Hepatic stellate cell (primary cell): ENCODE data around the gene RAP1GAP.
A peak's percentile ranks its signal among the peaks of the same experiment; 100 is the strongest.

Source experiments
- DNase-seq: peaks from one replicate; pipeline ENCODE4 v3.0.0; 2011; ENCODE audit warnings: low spot score

RAP1GAP gene

GRCh38 chr1:21669258-21670058 lies at the start of gene RAP1GAP:
TSS of gene RAP1GAP (minus strand) at chr1:21669357. CDS start at chr1:21620032, 49,325 bp downstream.
- DNase-seq = no peak

DNA sequence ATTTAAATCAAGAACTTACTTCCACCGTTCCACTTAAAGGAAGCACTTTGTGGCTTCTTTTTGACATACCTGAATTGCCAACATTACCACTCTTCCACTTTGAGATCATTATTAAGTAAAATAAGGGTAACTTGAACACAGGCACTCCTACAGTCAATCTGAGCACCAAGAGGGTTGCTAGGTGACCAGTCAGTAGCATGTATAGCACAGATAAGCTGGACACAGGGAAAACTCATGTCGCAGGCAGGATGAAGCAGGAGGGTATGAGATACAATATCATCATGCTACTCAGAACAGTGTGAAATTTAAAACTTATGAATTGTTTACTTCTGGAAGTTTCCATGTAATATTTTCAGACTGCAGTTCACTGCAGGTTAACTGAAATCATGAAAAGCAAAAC lies 47.0 kb upstream of the RAP1GAP start:
- DNase-seq = no peak

GRCh38 chr1:21707891-21708290 lies 38.7 kb upstream of the RAP1GAP start:
- DNase-seq = no peak

GRCh38 chr1:21707086-21707840 lies 38.1 kb upstream of the RAP1GAP start:
- no peak for DNase-seq

GRCh38 chr1:21706151-21706835 lies 37.1 kb upstream of the RAP1GAP start:
- peak; percentile 9 for DNase-seq

GRCh38 chr1:21705303-21705980 lies 36.3 kb upstream of the RAP1GAP start:
- DNase-seq = no peak

DNA sequence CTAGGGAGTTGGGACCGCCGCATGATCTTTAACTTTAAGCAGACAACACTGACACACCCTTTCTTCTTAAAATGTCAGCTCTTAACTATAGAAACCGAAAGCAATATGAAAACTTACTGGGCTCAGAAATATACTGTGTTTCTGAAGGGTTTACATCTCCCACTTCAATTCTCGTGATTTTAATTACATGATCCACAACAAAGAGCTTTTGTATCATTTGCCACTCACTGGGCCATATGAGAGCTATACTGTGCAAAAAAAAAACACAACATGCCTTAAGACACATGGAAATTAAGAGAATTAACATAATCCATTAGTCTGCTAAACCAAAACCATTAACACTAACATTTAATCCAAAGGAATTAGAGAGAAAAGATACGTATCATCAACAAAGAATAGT lies 35.0 kb upstream of the RAP1GAP start:
- DNase-seq = no peak

- DNase-seq = peak; percentile 8
Observed at GRCh38 chr1:21703318-21703963, 34.3 kb upstream of the RAP1GAP start.

- DNase-seq = no peak
Observed at GRCh38 chr1:21702780-21703179, 33.6 kb upstream of the RAP1GAP start.

DNA sequence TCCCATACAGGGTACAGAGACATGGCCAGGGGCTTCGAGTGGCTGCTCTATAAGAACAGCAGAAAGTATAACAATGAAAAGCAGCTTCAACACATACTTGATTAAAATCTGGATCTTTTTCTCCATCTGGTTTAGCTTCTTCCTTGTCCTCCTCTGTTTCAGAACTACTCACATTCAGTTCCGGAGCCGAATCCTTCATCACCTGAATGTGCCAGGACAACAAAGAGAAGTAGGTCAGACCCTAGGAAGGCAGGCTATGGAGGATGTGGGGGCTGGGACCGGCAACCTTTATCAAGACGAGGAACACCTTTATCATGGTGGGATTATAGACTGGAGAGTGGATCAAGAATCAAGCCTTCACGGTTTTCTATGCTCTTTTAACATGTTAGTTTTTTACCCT lies 32.2 kb upstream of the RAP1GAP start:
- DNase-seq = no peak

DNA sequence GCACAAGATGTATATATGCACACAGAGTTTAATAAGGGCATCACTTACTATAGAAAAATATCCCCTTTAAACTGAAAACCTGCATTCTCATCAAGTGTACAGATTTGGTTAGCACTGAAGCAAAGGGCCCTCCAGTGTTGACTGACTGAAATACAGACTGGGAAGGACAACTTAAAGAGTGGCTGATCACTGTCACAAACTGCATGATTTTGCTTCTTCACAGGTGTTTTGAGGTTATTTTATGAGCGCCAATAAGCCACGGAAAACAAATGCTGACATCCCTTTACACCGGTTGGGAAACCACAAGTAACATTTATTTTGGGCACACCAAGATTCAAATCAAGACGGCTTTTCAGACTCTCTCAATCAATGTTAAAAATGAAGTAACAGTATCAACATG lies 30.9 kb upstream of the RAP1GAP start:
- DNase-seq = no peak

DNA sequence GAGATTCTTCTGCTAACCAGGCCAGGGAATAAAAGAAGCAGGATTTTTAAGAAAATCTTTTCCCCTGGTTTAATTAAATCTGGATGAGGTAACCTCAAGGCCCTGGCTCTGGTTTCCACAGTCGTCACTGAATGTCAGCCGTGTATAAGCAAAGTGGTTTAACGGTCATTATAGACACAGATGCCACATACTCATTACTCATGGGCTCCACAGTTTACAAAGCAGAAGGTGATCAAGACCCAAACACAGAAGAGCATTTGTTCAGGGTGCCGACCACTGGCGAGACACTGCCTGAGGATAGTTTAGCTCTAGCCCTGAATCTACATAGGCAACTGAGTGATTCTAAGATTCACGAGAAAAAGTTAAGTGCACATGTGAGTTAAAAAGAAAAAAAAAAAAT lies 27.8 kb upstream of the RAP1GAP start:
- no peak for DNase-seq

DNA sequence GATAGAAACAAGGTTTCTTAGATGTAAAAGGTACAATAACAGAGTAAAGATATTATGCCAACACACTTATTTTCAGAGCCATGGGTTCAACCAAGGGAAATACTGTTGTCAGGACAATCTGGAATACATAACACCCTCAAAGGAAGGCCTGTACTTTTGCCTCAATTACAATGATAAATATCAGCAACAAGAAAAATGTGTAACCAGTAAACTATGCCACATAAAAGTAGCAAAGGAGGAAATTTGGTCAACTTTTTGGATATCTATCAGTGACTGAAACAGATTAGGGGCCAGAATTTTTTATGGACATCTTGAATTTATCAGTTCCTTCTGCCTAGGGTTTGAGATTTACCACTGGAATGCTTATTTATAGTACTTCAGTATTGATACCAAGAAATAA lies 24.6 kb upstream of the RAP1GAP start:
- no peak for DNase-seq

DNA sequence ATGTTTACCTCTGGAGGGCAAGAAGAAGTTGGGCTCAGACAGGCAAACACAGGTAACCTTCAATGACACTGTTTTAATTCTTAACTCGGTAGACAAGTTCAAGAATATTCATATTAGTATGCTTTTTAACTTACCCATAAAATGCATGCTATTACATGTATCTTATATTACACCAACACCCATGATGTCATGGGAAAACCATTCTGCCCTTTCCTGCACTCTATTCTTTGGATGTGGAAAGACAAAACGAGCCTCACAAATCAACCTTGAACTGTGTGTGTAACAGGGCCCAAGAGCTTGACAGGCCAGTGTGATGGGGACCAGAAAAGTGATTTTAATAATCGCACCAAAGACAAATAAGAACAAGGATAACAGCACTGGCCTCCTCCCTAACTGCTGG lies 22.6 kb upstream of the RAP1GAP start:
- no peak for DNase-seq

DNA sequence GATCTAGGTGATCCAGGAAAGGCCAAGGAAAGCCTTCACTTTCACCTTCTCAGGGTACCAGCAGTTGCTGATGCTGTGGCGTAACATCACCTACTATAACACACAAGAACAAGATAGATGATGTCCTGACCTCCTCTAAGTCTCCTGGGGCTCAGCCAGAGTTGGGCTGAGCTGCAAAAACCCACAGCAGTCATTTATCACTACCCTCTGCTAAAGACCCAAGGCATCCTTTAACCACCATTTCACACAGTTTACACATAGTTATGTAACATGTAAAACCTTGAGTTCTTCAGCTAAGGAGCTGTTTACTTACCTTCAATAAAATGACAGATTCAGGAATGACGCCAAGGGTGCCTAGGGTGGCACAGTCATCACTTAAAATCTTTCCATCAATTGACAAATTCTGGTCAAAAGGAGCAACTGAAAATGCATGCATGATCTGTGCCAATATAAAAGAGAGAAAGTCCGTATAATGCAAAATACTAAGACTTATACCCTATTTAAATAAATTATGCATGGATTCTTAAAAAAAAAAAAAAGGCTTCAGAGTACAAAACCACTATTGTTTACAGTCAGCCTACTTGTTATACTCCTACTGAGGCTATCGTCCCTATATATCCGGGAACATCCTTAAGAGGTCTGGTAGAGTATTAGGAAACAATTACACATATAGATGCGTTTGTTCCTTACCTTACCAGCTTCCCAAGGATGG lies 20.7 kb upstream of the RAP1GAP start:
- no peak for DNase-seq

DNA sequence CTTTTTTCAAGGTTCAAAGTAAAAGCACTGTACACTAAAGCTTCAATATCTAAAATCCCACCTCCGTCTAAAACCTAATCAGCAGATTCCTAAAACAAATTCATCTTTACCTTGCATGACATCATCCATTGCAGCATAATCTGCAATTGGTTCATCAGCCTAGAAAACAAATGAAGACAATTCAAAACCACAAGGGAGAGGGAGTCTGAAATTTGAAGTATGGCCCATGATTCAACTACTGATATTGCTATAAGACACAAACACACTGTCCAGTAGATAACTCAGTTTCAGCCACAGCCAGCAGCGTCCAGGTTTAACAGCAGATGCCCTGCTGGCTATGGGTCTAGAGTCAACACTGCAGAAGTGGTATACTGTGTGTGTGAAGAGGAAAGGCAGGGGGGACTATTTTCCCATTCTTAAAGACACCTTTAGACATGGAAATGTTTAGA lies 17.9 kb upstream of the RAP1GAP start:
- DNase-seq = no peak

DNA sequence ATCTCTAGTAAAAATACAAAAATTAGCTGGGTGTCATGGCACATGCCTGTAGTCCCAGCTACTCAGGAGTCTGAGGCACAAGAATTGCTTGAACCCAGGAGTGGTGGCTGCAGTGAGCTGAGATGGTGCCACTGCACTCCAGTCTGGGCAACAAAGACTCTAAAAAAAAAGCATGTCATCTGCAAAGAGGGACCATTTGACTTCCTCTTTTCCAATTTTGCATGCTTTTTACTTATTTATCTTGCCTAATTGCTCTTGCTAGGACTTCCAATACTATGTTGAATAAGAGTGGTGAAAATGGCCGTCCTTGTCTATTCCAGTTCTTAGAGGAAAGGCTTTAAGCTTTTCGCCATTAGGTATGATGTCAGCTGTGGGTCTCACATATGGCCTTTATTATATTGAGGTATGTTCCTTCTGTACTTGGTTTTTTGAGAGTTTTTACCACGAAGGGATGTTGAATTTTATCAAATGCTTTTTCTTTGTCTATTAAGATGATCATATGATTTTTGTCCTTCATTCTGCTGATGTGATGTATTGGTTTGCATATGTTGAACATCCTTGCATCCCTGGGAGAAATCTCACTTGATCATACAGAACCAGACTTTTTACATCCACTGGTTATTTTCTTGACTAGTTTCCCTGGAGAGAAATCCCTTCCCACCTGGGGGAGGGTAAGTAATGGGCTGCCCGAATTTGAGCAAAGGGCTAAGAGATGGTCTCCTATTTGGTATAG lies 17.0 kb upstream of the RAP1GAP start:
- no peak for DNase-seq

DNA sequence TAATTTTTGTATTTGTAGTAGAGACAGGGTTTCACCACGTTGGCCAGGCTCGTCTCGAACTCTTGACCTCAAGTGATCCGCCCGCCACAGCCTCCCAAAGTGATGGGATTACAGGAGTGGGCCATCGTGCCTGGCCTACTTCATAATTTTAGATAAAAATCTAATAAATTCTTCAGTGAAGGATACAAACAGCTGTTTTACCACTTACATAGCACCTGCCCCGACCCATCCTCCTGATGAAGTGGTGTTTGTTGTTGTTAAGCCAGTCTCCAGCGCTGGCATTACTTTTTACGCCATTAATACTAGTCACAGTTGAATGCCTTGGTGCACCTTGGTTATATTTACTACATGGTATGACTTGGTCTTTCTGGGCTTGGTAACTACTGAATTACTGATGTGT lies 12.3 kb upstream of the RAP1GAP start:
- DNase-seq = no peak

- peak; percentile 64 for DNase-seq
Observed at GRCh38 chr1:21680918-21681317, 11.8 kb upstream of the RAP1GAP start.

DNA sequence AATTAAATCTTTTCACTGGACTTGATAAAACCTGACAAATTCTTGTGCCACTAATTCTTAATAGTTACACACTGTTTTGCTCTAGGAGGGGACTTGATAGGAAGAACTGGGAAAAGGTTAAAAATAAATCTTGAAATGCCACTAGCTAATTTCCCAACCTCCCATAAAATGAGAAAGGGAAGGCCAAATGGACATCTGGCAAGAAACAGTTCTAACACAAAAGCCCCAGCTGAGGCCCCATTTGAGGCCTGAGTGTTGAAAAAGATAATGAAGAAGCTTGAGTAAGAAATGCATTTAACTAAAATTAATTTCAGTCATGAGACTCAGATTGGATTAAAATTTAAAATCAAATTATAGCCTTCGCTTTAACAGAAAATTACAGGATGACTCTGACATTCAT lies 11.2 kb upstream of the RAP1GAP start:
- DNase-seq = no peak
